T-helper 1 cell treated with Interleukin-12 subunit alpha and Interleukin-12 subunit beta and Interleukin-4 antibody, amounts not matched to agents 30 μg/mL and 1 μg/mL, for 36 hours (primary cell): Measurements from ENCODE around the gene KCNG4.

Experiments used
- H3K27ac Mint-ChIP-seq: one replicate; pipeline ENCODE4 v1.8.0; 2021; ENCODE audit warnings: mild to moderate bottlenecking, mixed read lengths
- H3K27me3 Mint-ChIP-seq: one replicate; pipeline ENCODE4 v1.8.0; 2021; ENCODE audit warnings: low read depth, mixed read lengths
- H3K36me3 Mint-ChIP-seq: one replicate; pipeline ENCODE4 v1.8.0; 2021; ENCODE audit warnings: low read depth, mixed read lengths
- H3K4me1 Mint-ChIP-seq: one replicate; pipeline ENCODE4 v1.8.0; 2021; ENCODE audit warnings: low read depth, mixed read lengths
- H3K4me3 Mint-ChIP-seq: one replicate; pipeline ENCODE4 v1.8.0; 2021; ENCODE audit warnings: mild to moderate bottlenecking, moderate library complexity, mixed read lengths
- H3K9me3 Mint-ChIP-seq: one replicate; pipeline ENCODE4 v1.8.0; 2021; ENCODE audit warnings: mixed read lengths

KCNG4 gene

DNA sequence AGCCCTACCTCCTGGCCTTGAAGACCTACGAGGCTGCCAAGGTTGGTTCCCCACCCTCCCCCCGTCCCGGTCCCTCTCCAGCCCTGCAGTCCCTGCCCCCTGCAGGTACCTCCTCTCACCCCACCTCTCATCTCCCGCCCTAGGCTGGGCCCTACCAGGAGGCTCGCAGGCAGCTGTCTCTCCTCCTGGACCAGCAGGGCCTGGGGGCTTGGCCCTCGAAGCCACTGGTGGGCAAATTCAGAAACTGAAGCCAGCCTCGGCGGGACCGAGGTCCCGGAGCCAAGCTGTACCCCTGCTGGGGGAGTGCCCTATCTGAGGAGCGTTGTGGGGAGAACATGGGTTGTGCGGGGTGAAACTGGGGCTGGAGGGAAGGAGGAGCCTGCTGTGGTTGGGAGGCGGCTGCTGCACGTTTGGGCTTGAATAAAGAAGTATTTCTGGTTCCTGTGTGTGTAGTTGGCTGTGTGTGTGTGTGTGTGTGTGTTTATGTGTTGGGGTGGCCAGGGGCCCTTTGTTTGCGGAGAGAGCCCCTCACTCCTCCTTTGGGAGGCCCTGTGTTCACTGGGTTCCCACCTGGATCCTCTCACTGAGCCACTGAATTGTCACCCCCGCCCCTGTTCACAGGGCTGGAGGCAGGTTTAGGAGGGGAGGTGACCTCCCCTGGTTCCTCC lies 43.0 kb downstream of the KCNG4 start:
- H3K9me3 Mint-ChIP-seq: no peaks in the 10 kb centered on the region
- H3K27me3 Mint-ChIP-seq: no peaks in the 10 kb centered on the region
- no peak overlapping the region for H3K27ac Mint-ChIP-seq
- H3K36me3 Mint-ChIP-seq: no peaks in the 10 kb centered on the region
- no peak overlapping the region for H3K4me3 Mint-ChIP-seq
- peaks cover 17% of the 10 kb centered on the region for H3K4me1 Mint-ChIP-seq

- no peaks in the 10 kb centered on the region for H3K36me3 Mint-ChIP-seq
- H3K4me3 Mint-ChIP-seq: no peak overlapping the region
- no peak overlapping the region for H3K27ac Mint-ChIP-seq
- H3K9me3 Mint-ChIP-seq: no peaks in the 10 kb centered on the region
- H3K4me1 Mint-ChIP-seq: peaks cover 17% of the 10 kb centered on the region
- no peaks in the 10 kb centered on the region for H3K27me3 Mint-ChIP-seq
Observed at GRCh38 chr16:84196101-84196500, 43.7 kb downstream of the KCNG4 start.

DNA sequence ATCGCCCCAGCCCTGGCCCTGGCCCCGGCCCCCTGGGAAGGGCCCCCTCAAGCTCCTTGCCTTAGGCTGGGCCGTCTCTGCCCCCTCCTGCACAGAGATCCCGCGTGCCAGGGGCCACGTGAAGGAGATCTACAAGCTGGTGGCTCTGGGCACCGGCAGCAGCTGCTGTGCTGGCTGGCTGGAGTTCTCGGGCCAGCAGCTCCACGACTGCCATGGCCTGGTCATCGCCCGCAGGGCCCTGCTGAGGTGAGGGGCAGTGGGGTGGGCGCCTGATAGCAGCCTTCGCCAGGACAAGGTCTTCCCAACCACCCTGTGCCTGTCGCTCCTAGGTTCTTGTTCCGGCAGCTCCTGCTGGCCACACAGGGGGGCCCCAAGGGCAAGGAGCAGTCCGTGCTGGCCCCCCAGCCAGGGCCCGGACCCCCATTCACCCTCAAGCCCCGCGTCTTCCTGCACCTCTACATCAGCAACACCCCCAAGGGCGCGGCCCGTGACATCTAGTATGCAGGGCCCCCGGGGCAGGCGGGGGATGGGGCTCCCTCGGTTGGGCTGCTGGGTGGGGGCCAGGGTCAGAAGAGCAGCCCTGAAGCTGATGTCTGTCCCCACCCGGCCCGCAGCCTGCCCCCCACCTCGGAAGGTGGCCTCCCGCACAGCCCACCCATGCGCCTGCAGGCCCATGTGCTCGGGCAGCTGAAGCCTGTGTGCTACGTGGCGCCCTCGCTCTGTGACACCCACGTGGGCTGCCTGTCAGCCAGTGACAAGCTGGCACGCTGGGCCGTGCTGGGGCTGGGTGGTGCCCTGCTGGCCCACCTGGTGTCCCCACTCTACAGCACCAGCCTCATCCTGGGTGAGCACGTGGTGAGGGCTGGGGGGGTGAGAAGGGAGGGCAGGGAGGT lies 44.4 kb downstream of the KCNG4 start:
- no peak overlapping the region for H3K4me3 Mint-ChIP-seq
- H3K9me3 Mint-ChIP-seq: no peaks in the 10 kb centered on the region
- H3K4me1 Mint-ChIP-seq: peaks cover 17% of the 10 kb centered on the region
- no peaks in the 10 kb centered on the region for H3K36me3 Mint-ChIP-seq
- no peaks in the 10 kb centered on the region for H3K27me3 Mint-ChIP-seq
- H3K27ac Mint-ChIP-seq: no peak overlapping the region

- Mint-ChIP-seq H3K9me3 (no peaks in the 10 kb centered on the region), H3K36me3 (no peaks in the 10 kb centered on the region), H3K4me3 (no peak overlapping the region), H3K4me1 (peaks cover 17% of the 10 kb centered on the region), H3K27ac (no peak overlapping the region), H3K27me3 (no peaks in the 10 kb centered on the region)
Observed at GRCh38 chr16:84194470-84195200, 45.2 kb downstream of the KCNG4 start.

- no peaks in the 10 kb centered on the region for H3K9me3 Mint-ChIP-seq
- H3K4me3 Mint-ChIP-seq: no peak overlapping the region
- no peaks in the 10 kb centered on the region for H3K27me3 Mint-ChIP-seq
- H3K36me3 Mint-ChIP-seq: no peaks in the 10 kb centered on the region
- peaks cover 17% of the 10 kb centered on the region for H3K4me1 Mint-ChIP-seq
- H3K27ac Mint-ChIP-seq: peak overlapping the region; percentile 62
Observed at GRCh38 chr16:84194018-84194417, 45.8 kb downstream of the KCNG4 start.

GRCh38 chr16:84193480-84193879 lies 46.3 kb downstream of the KCNG4 start:
- Mint-ChIP-seq H3K4me3 (no peak overlapping the region), H3K4me1 (peaks cover 17% of the 10 kb centered on the region), H3K36me3 (no peaks in the 10 kb centered on the region), H3K27ac (peak overlapping the region; percentile 62), H3K9me3 (no peaks in the 10 kb centered on the region), H3K27me3 (no peaks in the 10 kb centered on the region)

GRCh38 chr16:84191466-84191865 lies 48.3 kb downstream of the KCNG4 start:
- Mint-ChIP-seq H3K36me3 (no peaks in the 10 kb centered on the region), H3K4me3 (no peak overlapping the region), H3K27me3 (no peaks in the 10 kb centered on the region), H3K4me1 (peaks cover 19% of the 10 kb centered on the region), H3K27ac (no peak overlapping the region), H3K9me3 (no peaks in the 10 kb centered on the region)

DNA sequence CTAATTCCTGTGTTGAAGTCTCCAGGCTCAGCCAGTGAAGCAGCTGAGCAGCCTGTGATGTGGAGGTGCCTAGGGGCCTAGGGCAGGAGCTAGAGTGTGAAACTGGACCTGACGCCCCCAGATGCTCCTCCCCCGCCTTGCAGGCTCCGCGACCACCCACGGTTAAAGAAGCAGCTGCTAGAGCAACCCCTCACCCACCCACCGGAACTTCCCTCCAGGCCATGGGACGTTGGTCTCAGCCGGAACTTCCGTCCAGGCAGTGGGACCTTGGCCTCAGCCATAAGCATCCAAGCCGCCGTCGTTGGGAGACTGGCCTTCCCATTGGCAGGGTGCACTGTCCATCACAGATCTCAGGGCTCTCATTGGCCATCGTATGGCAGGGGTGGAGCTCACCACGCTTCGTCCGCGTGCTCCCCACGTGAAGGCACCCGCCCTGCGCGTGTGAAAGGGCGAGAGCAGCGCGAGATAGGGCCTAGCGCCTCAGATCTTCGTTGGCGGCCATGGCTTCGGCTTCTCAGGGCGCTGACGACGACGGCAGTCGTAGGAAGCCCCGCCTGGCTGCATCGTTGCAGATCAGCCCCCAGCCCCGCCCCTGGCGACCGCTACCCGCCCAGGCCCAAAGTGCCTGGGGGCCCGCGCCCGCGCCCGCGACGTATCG lies 49.0 kb downstream of the KCNG4 start, which contains the start of gene ADAD2:
Gene ADAD2, plus strand, starts transcription at position 427 of the 658 bp plus-strand sequence. Its CDS starts 74 bp downstream, at position 501.
- Mint-ChIP-seq H3K9me3 (no peaks in the 10 kb centered on the region), H3K36me3 (no peaks in the 10 kb centered on the region), H3K27ac (no peak within 1 kb of the TSS), H3K4me3 (no peak within 1 kb of the TSS), H3K27me3 (no peaks in the 10 kb centered on the region), H3K4me1 (peaks cover 24% of the 10 kb centered on the region)

DNA sequence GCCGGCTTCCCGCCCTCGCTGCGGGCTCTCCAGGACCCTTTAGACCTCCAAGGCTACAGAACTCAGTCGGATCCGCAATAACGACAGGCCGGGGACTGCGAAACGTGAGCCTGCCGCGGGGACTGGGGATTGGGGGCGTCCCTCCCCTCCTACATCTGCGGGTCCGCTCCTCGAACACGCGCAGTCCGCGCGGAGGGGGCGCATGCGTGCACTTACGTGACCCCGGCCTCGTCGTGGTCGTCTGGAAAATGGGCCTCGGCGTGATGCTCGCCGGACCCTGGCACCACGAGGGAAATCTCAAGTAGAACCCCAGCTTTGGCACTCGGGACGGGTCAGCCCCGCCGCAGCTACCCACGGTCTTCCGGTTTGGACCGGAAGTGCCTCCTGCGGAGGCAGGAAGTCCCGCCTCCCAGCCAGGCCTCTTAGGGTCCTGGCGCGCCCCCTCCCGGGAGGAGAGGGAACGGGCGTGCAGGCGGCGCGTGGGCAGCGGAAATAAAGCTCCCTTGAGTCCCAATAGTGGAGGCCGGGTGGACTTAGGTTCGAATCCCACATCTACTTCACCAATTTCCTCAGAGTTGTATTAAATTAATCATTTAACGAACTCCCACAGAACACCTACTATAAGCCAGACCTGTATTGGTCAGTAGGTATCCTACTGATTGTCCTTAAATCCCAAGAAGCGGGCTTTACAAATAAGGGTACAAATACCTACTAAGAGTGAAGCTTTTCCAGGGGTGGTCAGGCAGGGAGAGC lies 53.0 kb downstream of the KCNG4 start, which contains the start of gene TAF1C:
Gene TAF1C, minus strand, starts transcription at position 373 of the 753 bp plus-strand sequence. CDS start 2,069 bp downstream, outside the sequence.
- peak within 1 kb of the TSS; percentile 82 for H3K27ac Mint-ChIP-seq
- H3K36me3 Mint-ChIP-seq: peaks cover 7% of the 10 kb centered on the region
- H3K27me3 Mint-ChIP-seq: no peaks in the 10 kb centered on the region
- H3K9me3 Mint-ChIP-seq: no peaks in the 10 kb centered on the region
- peak within 1 kb of the TSS; percentile 90 for H3K4me3 Mint-ChIP-seq
- peaks cover 16% of the 10 kb centered on the region for H3K4me1 Mint-ChIP-seq

- H3K9me3 Mint-ChIP-seq: no peaks in the 10 kb centered on the region
- H3K36me3 Mint-ChIP-seq: peaks cover 7% of the 10 kb centered on the region
- H3K27ac Mint-ChIP-seq: no peak overlapping the region
- H3K4me3 Mint-ChIP-seq: peak overlapping the region; percentile 90
- H3K4me1 Mint-ChIP-seq: peaks cover 16% of the 10 kb centered on the region
- no peaks in the 10 kb centered on the region for H3K27me3 Mint-ChIP-seq
Observed at GRCh38 chr16:84184775-84185174, 55.0 kb downstream of the KCNG4 start.

- H3K4me3 Mint-ChIP-seq: no peak overlapping the region
- no peak overlapping the region for H3K27ac Mint-ChIP-seq
- peaks cover 16% of the 10 kb centered on the region for H3K4me1 Mint-ChIP-seq
- H3K9me3 Mint-ChIP-seq: no peaks in the 10 kb centered on the region
- no peaks in the 10 kb centered on the region for H3K27me3 Mint-ChIP-seq
- peaks cover 7% of the 10 kb centered on the region for H3K36me3 Mint-ChIP-seq
Observed at GRCh38 chr16:84183911-84184591, 55.8 kb downstream of the KCNG4 start.

GRCh38 chr16:84183572-84183875 lies 56.3 kb downstream of the KCNG4 start:
- Mint-ChIP-seq H3K4me3 (no peak overlapping the region), H3K27me3 (no peaks in the 10 kb centered on the region), H3K27ac (no peak overlapping the region), H3K9me3 (no peaks in the 10 kb centered on the region), H3K4me1 (peaks cover 16% of the 10 kb centered on the region), H3K36me3 (peaks cover 7% of the 10 kb centered on the region)
